ENCODE measurements around the gene TJP3. TPM values are rescaled to one million over a fixed set of nuclear protein-coding genes. Genes with fewer than 3 reads are reported as not detected.

Gene TJP3
- polyA plus RNA-seq, 1 donor from 2014 or later = 0.15 TPM

DNA sequence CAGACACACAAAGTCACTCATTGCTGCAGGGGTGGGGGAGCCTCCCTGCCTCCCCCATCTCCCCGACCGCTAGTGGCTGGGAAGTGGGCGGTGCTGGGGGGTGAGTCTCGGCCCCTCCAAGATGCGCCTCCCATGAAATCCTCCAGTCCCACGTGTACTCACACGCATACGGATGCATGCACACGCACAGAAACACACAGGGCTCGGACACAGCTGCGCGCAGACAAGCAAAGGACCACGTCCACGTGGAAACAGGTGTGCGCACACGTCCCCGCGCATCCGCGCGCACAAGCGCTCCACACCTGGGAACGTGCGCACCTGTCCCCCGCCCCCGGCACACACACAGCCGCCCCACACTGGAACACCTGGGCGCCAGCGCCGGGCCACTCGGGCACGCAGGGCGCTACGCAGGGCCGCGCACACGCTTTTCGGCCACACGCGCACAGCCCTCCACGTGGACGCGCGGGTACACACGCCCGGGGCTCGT is 77.3 kb downstream of the TJP3 start:
- H3K9me3 ChIP-seq (ENCODE audit: low read length) = peaks cover 5% of the 10 kb centered on the region
- no peaks in the 10 kb centered on the region for H3K36me3 ChIP-seq (ENCODE audit: insufficient read depth, low read length)
- H2AFZ ChIP-seq (ENCODE audit: low read depth, low read length) = no peak overlapping the region
- no peak overlapping the region for H3K27ac ChIP-seq (ENCODE audit: low read length)
- TF ChIP-seq POLR2AphosphoS5 (IDR thresholded peaks at IDR 0.05) = no peak
- no peak for TF ChIP-seq SMC3 (conservative IDR thresholded peaks at IDR 0.05; ENCODE audit: poor library complexity)
- TF ChIP-seq MXI1 (conservative IDR thresholded peaks at IDR 0.05; ENCODE audit: poor library complexity, severe bottlenecking) = peak; percentile 90
- H4K20me1 ChIP-seq (ENCODE audit: insufficient read depth) = no peaks in the 10 kb centered on the region
- no peak overlapping the region for H3K4me2 ChIP-seq (ENCODE audit: low read length)
- H3K9me2 ChIP-seq (ENCODE audit: insufficient read depth, low read length) = no peaks in the 10 kb centered on the region
- peaks cover 37% of the 10 kb centered on the region for H3K27me3 ChIP-seq (ENCODE audit: insufficient read depth, low read depth, low read length)
- peak overlapping the region; percentile 55 for H3K9ac ChIP-seq (ENCODE audit: low read length)
- H3F3A ChIP-seq (ENCODE audit: insufficient read depth, low read length, poor library complexity, severe bottlenecking) = no peaks in the 10 kb centered on the region
- H3K79me2 ChIP-seq (replicated peaks; ENCODE audit: insufficient read depth, low read length) = no peaks in the 10 kb centered on the region
- H3K4me3 ChIP-seq (ENCODE audit: low read length) = peak overlapping the region; percentile 82

DNA sequence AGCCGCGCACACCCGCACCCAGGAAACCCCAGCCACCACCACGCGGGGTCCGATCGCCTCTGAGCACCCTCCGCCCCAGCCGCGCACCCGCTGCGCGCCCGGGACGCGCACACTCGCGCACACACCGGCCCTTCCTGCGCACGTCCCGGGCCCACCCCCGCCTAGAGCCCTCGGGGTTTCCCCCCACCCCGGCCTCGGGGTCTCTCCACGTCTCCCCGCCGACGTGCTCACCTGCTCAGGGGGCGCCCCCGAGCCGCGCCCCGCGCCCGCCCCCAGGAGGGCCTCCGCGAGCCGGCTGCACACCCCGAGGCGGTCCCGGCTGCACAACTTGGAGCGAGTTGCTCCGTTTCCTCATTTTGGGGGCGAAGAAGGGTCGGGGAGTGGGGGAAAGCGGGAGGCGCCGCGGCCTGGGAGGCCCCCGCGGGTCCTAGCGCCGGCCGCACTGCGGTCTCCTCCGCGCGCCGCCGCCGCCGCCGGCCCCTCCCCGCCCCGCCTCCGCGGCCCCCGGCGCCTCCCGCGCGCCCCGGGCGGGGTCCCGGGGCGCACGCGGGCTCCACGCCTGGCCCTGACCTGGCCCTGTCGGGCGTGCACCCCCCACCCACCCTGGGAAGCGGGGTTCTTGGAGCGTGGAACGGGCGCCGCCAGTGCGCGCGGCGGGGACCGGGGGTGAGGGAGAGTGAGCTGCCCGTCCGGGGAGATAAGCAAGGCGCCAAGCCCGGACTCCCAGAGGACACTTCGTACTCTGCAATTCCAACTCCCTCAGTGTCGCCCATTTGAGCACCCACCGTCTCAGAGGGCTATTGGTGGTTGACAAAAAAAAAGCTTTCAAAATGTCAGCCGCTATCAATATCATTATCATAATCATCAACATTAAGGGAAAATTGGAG is 78.0 kb downstream of the TJP3 start, which contains the start of gene MATK:
Gene MATK (minus strand): TSS at position 444 of the 887 bp plus-strand sequence. CDS start 1,246 bp downstream, outside the sequence.
- Histone ChIP-seq H4K20me1 (ENCODE audit: insufficient read depth) (no peaks in the 10 kb centered on the region), H3K27me3 (ENCODE audit: insufficient read depth, low read depth, low read length) (peaks cover 37% of the 10 kb centered on the region), H3K36me3 (ENCODE audit: insufficient read depth, low read length) (no peaks in the 10 kb centered on the region), H2AFZ (ENCODE audit: low read depth, low read length) (no peak within 1 kb of the TSS), H3F3A (ENCODE audit: insufficient read depth, low read length, poor library complexity, severe bottlenecking) (no peaks in the 10 kb centered on the region), H3K4me2 (ENCODE audit: low read length) (no peak within 1 kb of the TSS), H3K4me3 (ENCODE audit: low read length) (peak within 1 kb of the TSS; percentile 82), H3K9ac (ENCODE audit: low read length) (peak within 1 kb of the TSS; percentile 55), H3K27ac (ENCODE audit: low read length) (no peak within 1 kb of the TSS), H3K79me2 (replicated peaks; ENCODE audit: insufficient read depth, low read length) (no peaks in the 10 kb centered on the region), H3K9me2 (ENCODE audit: insufficient read depth, low read length) (no peaks in the 10 kb centered on the region), H3K9me3 (ENCODE audit: low read length) (peaks cover 5% of the 10 kb centered on the region)
- TF ChIP-seq RAD21 (conservative IDR thresholded peaks at IDR 0.05) (no peak), EZH2 (IDR thresholded peaks at IDR 0.05; ENCODE audit: borderline replicate concordance, insufficient read depth, low read length, poor library complexity, severe bottlenecking) (no peak), SMC3 (conservative IDR thresholded peaks at IDR 0.05; ENCODE audit: poor library complexity) (no peak), MXI1 (conservative IDR thresholded peaks at IDR 0.05; ENCODE audit: poor library complexity, severe bottlenecking) (peak; percentile 33)

DNA sequence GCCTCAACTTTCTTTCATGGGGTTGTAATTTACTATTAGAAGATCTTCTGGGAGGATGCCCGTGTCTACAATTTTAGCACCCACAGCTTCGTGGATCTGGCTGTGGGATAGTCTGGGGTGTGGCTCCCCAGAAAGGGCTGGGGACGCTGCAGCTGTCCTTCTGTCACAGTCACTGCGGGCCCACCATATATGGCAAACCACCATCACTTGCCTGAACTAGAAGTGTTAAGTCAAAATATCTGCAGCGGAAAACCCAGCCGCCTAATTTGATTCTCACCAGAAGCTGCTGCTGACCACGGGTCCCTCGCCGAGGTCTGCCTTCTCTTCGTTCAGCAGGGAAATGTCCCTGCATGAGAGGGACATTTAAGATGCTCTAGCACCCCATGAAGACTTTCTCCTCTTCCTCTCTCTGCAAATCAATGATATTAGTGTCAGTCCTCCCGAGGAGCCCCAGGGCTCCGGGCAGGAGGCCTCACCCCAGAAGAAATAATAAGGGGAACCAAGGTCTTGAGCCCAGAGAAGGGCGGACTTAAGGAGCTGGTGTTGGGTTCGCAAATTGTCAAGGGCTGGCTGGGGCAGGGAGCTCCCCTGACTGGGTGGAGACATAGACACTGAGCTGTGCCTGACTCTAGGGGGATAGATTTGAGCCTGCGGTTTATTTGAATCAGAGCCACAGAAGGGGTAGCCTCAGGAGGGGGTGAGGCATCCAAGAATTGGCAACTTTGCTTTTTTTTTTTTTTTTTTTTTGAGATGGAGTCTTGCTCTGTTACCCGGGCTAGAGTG is 81.0 kb downstream of the TJP3 start:
- no peaks in the 10 kb centered on the region for H3K9me2 ChIP-seq (ENCODE audit: insufficient read depth, low read length)
- H3K9ac ChIP-seq (ENCODE audit: low read length) = no peak overlapping the region
- H3K79me2 ChIP-seq (replicated peaks; ENCODE audit: insufficient read depth, low read length) = no peaks in the 10 kb centered on the region
- no peaks in the 10 kb centered on the region for H3K9me3 ChIP-seq (ENCODE audit: low read length)
- no peaks in the 10 kb centered on the region for H3K36me3 ChIP-seq (ENCODE audit: insufficient read depth, low read length)
- H3K27ac ChIP-seq (ENCODE audit: low read length) = no peak overlapping the region
- no peak overlapping the region for H3K4me2 ChIP-seq (ENCODE audit: low read length)
- no peak overlapping the region for H3K4me3 ChIP-seq (ENCODE audit: low read length)
- no peaks in the 10 kb centered on the region for H3F3A ChIP-seq (ENCODE audit: insufficient read depth, low read length, poor library complexity, severe bottlenecking)
- no peak overlapping the region for H2AFZ ChIP-seq (ENCODE audit: low read depth, low read length)
- no peaks in the 10 kb centered on the region for H4K20me1 ChIP-seq (ENCODE audit: insufficient read depth)
- H3K27me3 ChIP-seq (ENCODE audit: insufficient read depth, low read depth, low read length) = peaks cover 32% of the 10 kb centered on the region
- TF ChIP-seq POLR2AphosphoS5 (IDR thresholded peaks at IDR 0.05) (no peak), EZH2 (IDR thresholded peaks at IDR 0.05; ENCODE audit: borderline replicate concordance, insufficient read depth, low read length, poor library complexity, severe bottlenecking) (no peak), EP300 (conservative IDR thresholded peaks at IDR 0.05; ENCODE audit: poor library complexity, severe bottlenecking) (no peak), TAF1 (IDR thresholded peaks at IDR 0.05; ENCODE audit: low read depth) (no peak), SMC3 (conservative IDR thresholded peaks at IDR 0.05; ENCODE audit: poor library complexity) (no peak)
- TF ChIP-seq, protein P1, sequence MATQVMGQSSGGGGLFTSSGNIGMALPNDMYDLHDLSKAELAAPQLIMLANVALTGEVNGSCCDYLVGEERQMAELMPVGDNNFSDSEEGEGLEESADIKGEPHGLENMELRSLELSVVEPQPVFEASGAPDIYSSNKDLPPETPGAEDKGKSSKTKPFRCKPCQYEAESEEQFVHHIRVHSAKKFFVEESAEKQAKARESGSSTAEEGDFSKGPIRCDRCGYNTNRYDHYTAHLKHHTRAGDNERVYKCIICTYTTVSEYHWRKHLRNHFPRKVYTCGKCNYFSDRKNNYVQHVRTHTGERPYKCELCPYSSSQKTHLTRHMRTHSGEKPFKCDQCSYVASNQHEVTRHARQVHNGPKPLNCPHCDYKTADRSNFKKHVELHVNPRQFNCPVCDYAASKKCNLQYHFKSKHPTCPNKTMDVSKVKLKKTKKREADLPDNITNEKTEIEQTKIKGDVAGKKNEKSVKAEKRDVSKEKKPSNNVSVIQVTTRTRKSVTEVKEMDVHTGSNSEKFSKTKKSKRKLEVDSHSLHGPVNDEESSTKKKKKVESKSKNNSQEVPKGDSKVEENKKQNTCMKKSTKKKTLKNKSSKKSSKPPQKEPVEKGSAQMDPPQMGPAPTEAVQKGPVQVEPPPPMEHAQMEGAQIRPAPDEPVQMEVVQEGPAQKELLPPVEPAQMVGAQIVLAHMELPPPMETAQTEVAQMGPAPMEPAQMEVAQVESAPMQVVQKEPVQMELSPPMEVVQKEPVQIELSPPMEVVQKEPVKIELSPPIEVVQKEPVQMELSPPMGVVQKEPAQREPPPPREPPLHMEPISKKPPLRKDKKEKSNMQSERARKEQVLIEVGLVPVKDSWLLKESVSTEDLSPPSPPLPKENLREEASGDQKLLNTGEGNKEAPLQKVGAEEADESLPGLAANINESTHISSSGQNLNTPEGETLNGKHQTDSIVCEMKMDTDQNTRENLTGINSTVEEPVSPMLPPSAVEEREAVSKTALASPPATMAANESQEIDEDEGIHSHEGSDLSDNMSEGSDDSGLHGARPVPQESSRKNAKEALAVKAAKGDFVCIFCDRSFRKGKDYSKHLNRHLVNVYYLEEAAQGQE (IDR thresholded peaks at IDR 0.05; ENCODE audit: borderline replicate concordance) = no peak
- TF ChIP-seq, protein P2, sequence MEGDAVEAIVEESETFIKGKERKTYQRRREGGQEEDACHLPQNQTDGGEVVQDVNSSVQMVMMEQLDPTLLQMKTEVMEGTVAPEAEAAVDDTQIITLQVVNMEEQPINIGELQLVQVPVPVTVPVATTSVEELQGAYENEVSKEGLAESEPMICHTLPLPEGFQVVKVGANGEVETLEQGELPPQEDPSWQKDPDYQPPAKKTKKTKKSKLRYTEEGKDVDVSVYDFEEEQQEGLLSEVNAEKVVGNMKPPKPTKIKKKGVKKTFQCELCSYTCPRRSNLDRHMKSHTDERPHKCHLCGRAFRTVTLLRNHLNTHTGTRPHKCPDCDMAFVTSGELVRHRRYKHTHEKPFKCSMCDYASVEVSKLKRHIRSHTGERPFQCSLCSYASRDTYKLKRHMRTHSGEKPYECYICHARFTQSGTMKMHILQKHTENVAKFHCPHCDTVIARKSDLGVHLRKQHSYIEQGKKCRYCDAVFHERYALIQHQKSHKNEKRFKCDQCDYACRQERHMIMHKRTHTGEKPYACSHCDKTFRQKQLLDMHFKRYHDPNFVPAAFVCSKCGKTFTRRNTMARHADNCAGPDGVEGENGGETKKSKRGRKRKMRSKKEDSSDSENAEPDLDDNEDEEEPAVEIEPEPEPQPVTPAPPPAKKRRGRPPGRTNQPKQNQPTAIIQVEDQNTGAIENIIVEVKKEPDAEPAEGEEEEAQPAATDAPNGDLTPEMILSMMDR (IDR thresholded peaks at IDR 0.05; ENCODE audit: poor library complexity, severe bottlenecking) = no peak

Measured in neural cell (in vitro differentiated cells).